HT1080 (cell line): ENCODE data around the gene OR10W1. TPM values are rescaled to one million over a fixed set of nuclear protein-coding genes. Genes with fewer than 3 reads are reported as not detected.

ENCODE experiments used
- DNase-seq: peaks from one replicate; pipeline ENCODE4 v3.0.0-alpha.2; 2015; ENCODE audit warnings: low read depth
- polyA plus RNA-seq, 2 experiments: library from polyadenylated mRNA; depleted of rRNA; stranded (reverse); fragments of >200 nt; gene quantifications; 2 replicates each; pipeline ENCODE4 v1.2.3, GENCODE V29; 2015
- total RNA-seq: library from RNA; depleted of rRNA; stranded (reverse); fragments of >200 nt; shearing (Covaris generic); gene quantifications from 2 replicates; pipeline ENCODE4 v1.2.3, GENCODE V29; 2014; rRNA removed

Gene OR10W1, protein sequence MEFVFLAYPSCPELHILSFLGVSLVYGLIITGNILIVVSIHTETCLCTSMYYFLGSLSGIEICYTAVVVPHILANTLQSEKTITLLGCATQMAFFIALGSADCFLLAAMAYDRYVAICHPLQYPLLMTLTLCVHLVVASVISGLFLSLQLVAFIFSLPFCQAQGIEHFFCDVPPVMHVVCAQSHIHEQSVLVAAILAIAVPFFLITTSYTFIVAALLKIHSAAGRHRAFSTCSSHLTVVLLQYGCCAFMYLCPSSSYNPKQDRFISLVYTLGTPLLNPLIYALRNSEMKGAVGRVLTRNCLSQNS
- total RNA-seq, result not detected in 2 replicates
- polyA plus RNA-seq (2015; cell fraction: cytosol; rRNA removed), result not detected in 2 replicates
- polyA plus RNA-seq (2015; cell fraction: nucleus; rRNA removed), result not detected in 2 replicates

DNA sequence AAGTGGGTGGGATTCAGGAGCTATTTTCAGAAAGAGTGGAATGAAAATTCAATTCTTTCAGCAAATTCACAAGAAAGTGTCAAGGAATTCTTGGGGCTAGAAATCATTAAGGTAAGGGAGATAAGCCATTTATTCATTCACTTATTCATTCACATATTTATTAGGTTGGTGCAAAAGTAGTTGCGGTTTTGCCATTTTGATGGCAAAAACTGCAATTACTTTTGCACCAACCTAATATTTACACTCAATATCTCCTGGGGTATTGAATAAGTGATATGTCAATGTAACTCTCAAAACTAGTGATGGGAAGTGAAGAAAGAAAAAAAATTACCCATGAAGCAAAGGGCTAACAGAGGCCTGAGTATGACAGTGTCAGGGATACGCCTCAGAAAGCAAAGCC is at the start of gene OR10W1:
OR10W1 (minus strand) TSS at position 119 of the 400 bp plus-strand sequence. CDS start 402 bp downstream, outside the sequence.
- no peak for DNase-seq

DNA sequence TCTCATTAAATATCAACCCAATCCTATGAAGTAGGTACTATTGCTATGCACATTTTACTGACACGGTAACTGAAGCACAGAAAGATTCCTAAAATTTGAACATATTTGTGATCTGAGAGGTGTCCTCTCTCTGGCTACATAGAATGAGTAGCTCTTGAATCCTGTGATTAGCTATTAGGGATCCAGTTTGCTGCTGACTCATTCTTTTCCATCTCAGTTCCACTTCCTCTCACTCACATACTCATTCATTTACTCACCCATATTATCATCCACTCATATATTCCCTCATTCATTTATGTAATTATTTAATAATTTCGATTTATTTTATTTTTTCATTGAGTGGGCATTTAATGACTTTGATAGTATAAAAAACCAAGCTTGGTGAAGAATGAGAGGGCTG is 48.1 kb upstream of the OR10W1 start:
- peak; percentile 80 for DNase-seq

DNA sequence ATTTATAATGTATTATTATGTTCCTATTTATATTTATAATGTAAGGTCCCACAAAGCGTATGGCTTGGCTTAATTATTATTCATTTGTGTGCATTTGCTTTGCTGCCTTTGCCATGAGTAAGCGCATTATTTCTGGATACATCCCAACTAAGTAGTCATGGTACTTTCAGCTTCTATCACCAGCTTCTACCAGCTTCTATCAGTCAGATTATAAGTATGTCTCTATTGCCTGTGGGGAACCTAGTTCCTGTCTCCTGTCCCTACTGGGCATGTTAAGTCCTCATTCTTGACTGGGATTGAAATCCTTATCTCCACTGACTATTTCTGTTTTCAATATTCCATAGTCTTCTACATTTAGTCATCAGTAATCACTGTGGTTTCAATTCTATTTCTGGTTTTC is 33.5 kb upstream of the OR10W1 start:
- peak; percentile 36 for DNase-seq

GRCh38 chr11:58292017-58292416 is 24.0 kb upstream of the OR10W1 start:
- DNase-seq, result no peak

- no peak for DNase-seq
Observed at GRCh38 chr11:58289266-58289665, 21.2 kb upstream of the OR10W1 start.

DNA sequence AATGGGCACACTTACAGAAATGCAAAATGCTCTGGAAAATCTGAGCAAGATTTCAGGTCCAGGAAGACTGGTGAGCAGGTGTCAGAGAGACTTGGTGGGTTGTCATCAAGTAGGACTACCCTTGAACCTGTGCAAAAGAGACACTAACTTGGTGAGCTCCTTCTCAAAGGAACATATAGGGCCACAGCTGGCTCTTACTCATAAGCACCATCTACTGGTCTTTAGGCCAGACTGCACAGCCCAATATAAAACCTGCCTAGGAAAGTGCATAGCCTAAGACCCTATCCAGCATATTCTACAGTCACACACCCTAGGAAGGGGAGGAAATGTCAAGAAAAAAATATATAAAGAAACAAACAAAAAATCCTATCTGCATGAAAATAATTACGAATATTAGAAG is 18.2 kb upstream of the OR10W1 start:
- DNase-seq, result peak; percentile 26

- DNase-seq, result no peak
Observed at GRCh38 chr11:58285483-58286040, 17.5 kb upstream of the OR10W1 start.

DNA sequence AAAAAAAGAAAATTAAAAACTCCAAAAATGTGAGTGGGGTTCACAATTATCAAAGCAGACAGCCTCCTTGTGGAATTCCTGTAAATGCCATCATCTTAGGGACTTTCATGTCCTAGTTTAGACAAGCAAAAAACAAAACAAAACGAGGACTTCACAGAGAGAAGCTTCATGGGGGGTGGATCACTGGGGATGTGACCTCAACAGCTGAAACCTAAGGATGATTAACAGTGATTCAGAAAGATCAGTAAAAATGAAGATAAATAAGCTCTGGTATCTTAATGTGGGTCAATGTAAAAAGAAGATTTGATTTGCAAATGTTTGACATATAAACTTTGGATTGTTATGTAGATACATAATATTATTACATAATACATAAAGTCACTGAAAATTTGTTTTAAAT is 8.1 kb upstream of the OR10W1 start:
- DNase-seq, result no peak

DNA sequence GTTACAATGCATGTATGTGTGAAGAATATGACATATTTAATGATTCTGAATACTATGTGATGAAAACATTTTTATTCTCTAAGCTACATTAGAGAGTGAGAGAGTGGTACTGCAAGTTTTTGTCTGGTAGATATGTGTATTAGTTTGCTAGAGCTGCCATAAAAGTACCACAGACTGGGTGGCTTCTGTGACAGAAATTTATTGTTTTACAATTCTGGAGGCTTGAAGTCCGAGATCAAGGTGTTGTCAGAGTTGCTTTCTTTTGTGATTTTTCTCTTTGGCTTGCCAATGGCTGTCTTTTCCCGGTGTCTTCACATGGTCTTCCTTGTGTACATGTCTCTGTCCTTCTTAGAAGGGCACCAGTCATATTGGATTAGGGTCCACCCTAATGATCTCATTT is 6.9 kb upstream of the OR10W1 start:
- DNase-seq, result no peak

DNA sequence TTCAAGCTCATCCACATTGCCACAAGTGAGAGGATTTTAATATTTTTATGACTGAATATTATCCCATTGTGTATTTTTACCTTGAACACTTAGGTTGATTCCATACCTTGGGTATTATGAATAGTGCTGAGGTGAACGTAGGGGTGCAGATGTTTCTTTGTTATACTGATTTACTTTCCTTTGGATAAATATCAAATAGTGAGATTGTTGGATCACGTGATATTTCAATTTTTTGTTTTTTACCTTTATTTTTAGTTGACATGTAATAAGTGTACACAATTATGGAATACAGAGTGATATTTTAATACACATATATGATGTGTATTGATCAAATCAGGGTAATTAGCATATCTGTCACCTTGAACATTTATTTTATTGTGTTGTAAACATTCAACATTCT is 8.1 kb downstream of the OR10W1 start:
- DNase-seq, result no peak

DNA sequence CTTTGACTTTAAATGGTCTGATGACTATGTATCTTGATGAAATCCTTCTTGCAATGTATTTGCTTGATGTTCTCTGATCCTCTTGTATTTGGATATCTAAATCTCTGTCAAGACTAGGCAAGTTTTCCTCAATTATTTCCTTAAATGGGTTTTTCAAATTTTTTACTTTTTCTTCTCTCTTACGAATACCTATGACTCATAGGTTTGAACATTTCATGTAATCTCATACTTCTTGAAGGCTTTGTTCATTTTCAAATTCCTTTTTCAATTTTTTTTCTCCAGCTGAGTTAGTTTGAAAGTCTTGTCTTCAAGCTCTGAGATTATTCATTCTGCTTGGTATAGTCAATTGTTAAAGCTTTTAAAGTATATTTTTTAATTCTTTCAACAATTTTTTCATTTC is 13.1 kb downstream of the OR10W1 start:
- no peak for DNase-seq

DNA sequence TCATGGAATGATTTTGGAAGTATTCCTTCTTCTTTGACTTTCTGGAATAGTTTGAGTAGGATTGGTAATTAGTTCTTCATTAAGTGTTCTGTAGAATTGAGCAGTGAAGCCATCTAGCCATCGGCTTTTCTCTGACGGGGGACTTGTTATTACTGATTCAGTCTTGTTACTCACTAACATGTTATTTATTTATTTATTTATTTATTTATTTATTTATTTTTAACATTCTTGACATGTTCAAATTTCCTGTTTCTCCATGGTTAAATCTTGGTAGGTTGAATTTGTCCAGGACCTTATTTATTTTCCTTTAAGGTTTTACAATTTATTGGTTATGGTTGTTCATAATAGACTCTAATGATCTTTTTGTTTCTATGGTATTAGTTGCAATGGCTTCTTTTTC is 24.1 kb downstream of the OR10W1 start:
- DNase-seq, result no peak

DNA sequence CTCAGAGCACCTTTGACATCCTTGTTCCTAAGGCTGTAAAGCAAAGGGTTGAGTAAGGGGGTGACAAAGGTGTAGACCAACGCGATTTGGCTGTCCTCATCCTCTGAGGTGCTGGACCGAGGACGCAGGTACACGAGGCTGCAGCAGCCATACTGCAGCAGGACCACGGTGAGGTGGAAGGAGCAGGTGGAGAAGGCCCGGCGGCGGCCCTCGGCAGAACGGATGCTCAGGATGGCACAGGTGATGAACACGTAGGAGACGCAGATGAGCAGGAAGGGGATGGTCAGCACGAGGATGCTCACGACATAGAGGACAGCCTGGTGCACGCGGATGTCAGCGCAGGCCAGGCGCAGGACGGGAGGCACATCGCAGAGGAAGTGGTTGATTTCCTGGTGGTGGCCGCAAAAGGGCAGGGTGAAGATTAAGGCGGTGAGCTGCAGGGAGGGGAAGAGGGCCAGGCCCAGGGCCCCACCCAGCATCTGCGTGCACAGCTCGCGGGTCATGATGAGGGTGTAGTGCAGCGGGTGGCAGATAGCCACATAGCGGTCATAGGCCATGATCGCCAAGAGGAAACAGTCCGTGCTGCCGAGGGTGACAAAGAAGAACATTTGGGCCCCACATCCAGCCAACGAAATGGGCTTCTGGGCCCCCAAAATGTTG is 40.0 kb downstream of the OR10W1 start:
- DNase-seq, result no peak

GRCh38 chr11:58222721-58223120 is 45.3 kb downstream of the OR10W1 start:
- DNase-seq, result no peak

Other genes with a start within 250 kb of the OR10W1 start
- not detected in 2 replicates for gene OR9Q1, start 244.4 kb downstream of the OR10W1 start, total RNA-seq
- not detected in 2 replicates for gene OR6Q1, start 237.3 kb downstream of the OR10W1 start, total RNA-seq
- gene OR9I1, start 142.7 kb downstream of the OR10W1 start, total RNA-seq, result not detected in 2 replicates
- not detected in 2 replicates for gene OR9Q2, start 79.2 kb downstream of the OR10W1 start, total RNA-seq
- not detected in 2 replicates for gene OR1S2, start 64.1 kb downstream of the OR10W1 start, total RNA-seq
- not detected in 2 replicates for gene OR1S1, start 55.5 kb downstream of the OR10W1 start, total RNA-seq
- gene OR10Q1, start 39.3 kb downstream of the OR10W1 start, total RNA-seq, result not detected in 2 replicates
- gene OR5B17, start 90.8 kb upstream of the OR10W1 start, total RNA-seq, result not detected in 2 replicates
- gene OR5B3, start 138.6 kb upstream of the OR10W1 start, total RNA-seq, result not detected in 2 replicates
- gene OR5B2, start 159.9 kb upstream of the OR10W1 start, total RNA-seq, result not detected in 2 replicates
- not detected in 2 replicates for gene OR5B12, start 174.0 kb upstream of the OR10W1 start, total RNA-seq
- not detected in 2 replicates for gene OR5B21, start 239.8 kb upstream of the OR10W1 start, total RNA-seq